HG03196 (cell line): Measurements from ENCODE around the gene RNF123.

Experiments
- ATAC-seq: cut with Tn5 transposase; IDR thresholded peaks from one replicate; pipeline ENCODE4 v1.9.1; 2021; ENCODE audit not compliant: unreplicated experiment

Gene RNF123

GRCh38 chr3:49689046-49689907, at the start of gene RNF123, which contains the start of gene MST1:
RNF123 (plus strand) TSS chr3:49689557; CDS start chr3:49691166, 1,609 bp downstream.
MST1 (minus strand) TSS chr3:49689474; CDS start chr3:49688691, 783 bp downstream.
- peak; percentile 56 for ATAC-seq

- ATAC-seq, result no peak
These were observed 48.1 kb upstream of the RNF123 start for GRCh38 chr3:49641292-49641691.

GRCh38 chr3:49641921-49642707, 47.2 kb upstream of the RNF123 start:
- ATAC-seq, result no peak

- no peak for ATAC-seq
These were observed 46.6 kb upstream of the RNF123 start for GRCh38 chr3:49642708-49643145.

GRCh38 chr3:49644684-49645083, 44.7 kb upstream of the RNF123 start:
- ATAC-seq, result no peak

- no peak for ATAC-seq
These were observed 43.1 kb upstream of the RNF123 start for GRCh38 chr3:49646236-49646635.

- ATAC-seq, result no peak
These were observed 41.6 kb upstream of the RNF123 start for GRCh38 chr3:49647741-49648140.

- ATAC-seq, result no peak
These were observed 40.9 kb upstream of the RNF123 start for GRCh38 chr3:49648354-49649019.

GRCh38 chr3:49649576-49649975, 39.8 kb upstream of the RNF123 start:
- no peak for ATAC-seq

GRCh38 chr3:49650177-49650576, 39.2 kb upstream of the RNF123 start:
- ATAC-seq, result no peak

- ATAC-seq, result no peak
These were observed 38.7 kb upstream of the RNF123 start for GRCh38 chr3:49650637-49651036.

- ATAC-seq, result no peak
These were observed 37.0 kb upstream of the RNF123 start for GRCh38 chr3:49652218-49652902.

GRCh38 chr3:49652903-49653415, 36.4 kb upstream of the RNF123 start:
- no peak for ATAC-seq

GRCh38 chr3:49653621-49654020, 35.7 kb upstream of the RNF123 start:
- ATAC-seq, result no peak

- ATAC-seq, result no peak
These were observed 35.1 kb upstream of the RNF123 start for GRCh38 chr3:49654176-49654825.

GRCh38 chr3:49654955-49655556, 34.3 kb upstream of the RNF123 start:
- ATAC-seq, result no peak

- no peak for ATAC-seq
These were observed 33.5 kb upstream of the RNF123 start for GRCh38 chr3:49655731-49656285.

GRCh38 chr3:49656541-49657112, 32.7 kb upstream of the RNF123 start:
- no peak for ATAC-seq
